ENCODE data around the gene AIF1L.

GRCh38 chr9:131122158-131122557 is 25.8 kb downstream of the AIF1L start:
- TF ChIP-seq, protein P1, sequence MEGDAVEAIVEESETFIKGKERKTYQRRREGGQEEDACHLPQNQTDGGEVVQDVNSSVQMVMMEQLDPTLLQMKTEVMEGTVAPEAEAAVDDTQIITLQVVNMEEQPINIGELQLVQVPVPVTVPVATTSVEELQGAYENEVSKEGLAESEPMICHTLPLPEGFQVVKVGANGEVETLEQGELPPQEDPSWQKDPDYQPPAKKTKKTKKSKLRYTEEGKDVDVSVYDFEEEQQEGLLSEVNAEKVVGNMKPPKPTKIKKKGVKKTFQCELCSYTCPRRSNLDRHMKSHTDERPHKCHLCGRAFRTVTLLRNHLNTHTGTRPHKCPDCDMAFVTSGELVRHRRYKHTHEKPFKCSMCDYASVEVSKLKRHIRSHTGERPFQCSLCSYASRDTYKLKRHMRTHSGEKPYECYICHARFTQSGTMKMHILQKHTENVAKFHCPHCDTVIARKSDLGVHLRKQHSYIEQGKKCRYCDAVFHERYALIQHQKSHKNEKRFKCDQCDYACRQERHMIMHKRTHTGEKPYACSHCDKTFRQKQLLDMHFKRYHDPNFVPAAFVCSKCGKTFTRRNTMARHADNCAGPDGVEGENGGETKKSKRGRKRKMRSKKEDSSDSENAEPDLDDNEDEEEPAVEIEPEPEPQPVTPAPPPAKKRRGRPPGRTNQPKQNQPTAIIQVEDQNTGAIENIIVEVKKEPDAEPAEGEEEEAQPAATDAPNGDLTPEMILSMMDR (IDR thresholded peaks at IDR 0.05), result no peak
- TF ChIP-seq POLR2AphosphoS5 (IDR thresholded peaks at IDR 0.05; ENCODE audit: low read depth, low read length) (no peak), SIN3A (IDR thresholded peaks at IDR 0.05; ENCODE audit: borderline replicate concordance, insufficient read depth, low read depth, low read length) (no peak), TCF7L2 (IDR thresholded peaks at IDR 0.05; ENCODE audit: low read depth, low read length) (no peak)
- TF ChIP-seq, protein P2, sequence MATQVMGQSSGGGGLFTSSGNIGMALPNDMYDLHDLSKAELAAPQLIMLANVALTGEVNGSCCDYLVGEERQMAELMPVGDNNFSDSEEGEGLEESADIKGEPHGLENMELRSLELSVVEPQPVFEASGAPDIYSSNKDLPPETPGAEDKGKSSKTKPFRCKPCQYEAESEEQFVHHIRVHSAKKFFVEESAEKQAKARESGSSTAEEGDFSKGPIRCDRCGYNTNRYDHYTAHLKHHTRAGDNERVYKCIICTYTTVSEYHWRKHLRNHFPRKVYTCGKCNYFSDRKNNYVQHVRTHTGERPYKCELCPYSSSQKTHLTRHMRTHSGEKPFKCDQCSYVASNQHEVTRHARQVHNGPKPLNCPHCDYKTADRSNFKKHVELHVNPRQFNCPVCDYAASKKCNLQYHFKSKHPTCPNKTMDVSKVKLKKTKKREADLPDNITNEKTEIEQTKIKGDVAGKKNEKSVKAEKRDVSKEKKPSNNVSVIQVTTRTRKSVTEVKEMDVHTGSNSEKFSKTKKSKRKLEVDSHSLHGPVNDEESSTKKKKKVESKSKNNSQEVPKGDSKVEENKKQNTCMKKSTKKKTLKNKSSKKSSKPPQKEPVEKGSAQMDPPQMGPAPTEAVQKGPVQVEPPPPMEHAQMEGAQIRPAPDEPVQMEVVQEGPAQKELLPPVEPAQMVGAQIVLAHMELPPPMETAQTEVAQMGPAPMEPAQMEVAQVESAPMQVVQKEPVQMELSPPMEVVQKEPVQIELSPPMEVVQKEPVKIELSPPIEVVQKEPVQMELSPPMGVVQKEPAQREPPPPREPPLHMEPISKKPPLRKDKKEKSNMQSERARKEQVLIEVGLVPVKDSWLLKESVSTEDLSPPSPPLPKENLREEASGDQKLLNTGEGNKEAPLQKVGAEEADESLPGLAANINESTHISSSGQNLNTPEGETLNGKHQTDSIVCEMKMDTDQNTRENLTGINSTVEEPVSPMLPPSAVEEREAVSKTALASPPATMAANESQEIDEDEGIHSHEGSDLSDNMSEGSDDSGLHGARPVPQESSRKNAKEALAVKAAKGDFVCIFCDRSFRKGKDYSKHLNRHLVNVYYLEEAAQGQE (IDR thresholded peaks at IDR 0.05; ENCODE audit: insufficient read depth in 1 of 2, low read depth in 2 of 2, low read length in 1 of 2), result no peak

Data from Panc1 (cell line).